ENCODE data around the gene VPS26C.

GRCh38 chr21:37226041-37226920, 40.9 kb downstream of the VPS26C start:
- TF ChIP-seq CEBPB (IDR thresholded peaks at IDR 0.05; ENCODE audit: low read depth, low read length) (no peak), JUND (IDR thresholded peaks at IDR 0.05; ENCODE audit: low read length) (no peak), EP300 (IDR thresholded peaks at IDR 0.05; ENCODE audit: borderline replicate concordance in 1 of 2, low read depth in 2 of 2, low read length in 2 of 2) (no peak), POLR2A (IDR thresholded peaks at IDR 0.05; ENCODE audit: control extremely low read depth in 1 of 2, low read depth in 2 of 2, low read length in 2 of 2) (no peak), GABPA (IDR thresholded peaks at IDR 0.05; ENCODE audit: borderline replicate concordance, insufficient read depth, low read length) (no peak), ATF3 (IDR thresholded peaks at IDR 0.05; ENCODE audit: insufficient read depth, low read depth, low read length) (no peak), RAD21 (IDR thresholded peaks at IDR 0.05 in 1 of 2, conservative IDR thresholded peaks at IDR 0.05 in 1 of 2; ENCODE audit: low read depth in 2 of 2, low read length in 2 of 2) (no peak), YY1 (IDR thresholded peaks at IDR 0.05; ENCODE audit: low read depth, low read length) (no peak), EZH2 (IDR thresholded peaks at IDR 0.05; ENCODE audit: low read depth, low read length, severe bottlenecking) (no peak), CREB1 (IDR thresholded peaks at IDR 0.05) (no peak), USF2 (IDR thresholded peaks at IDR 0.05; ENCODE audit: low read length) (no peak), TAF1 (IDR thresholded peaks at IDR 0.05; ENCODE audit: low read depth, low read length) (no peak)
- TF ChIP-seq, protein P1, sequence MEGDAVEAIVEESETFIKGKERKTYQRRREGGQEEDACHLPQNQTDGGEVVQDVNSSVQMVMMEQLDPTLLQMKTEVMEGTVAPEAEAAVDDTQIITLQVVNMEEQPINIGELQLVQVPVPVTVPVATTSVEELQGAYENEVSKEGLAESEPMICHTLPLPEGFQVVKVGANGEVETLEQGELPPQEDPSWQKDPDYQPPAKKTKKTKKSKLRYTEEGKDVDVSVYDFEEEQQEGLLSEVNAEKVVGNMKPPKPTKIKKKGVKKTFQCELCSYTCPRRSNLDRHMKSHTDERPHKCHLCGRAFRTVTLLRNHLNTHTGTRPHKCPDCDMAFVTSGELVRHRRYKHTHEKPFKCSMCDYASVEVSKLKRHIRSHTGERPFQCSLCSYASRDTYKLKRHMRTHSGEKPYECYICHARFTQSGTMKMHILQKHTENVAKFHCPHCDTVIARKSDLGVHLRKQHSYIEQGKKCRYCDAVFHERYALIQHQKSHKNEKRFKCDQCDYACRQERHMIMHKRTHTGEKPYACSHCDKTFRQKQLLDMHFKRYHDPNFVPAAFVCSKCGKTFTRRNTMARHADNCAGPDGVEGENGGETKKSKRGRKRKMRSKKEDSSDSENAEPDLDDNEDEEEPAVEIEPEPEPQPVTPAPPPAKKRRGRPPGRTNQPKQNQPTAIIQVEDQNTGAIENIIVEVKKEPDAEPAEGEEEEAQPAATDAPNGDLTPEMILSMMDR (IDR thresholded peaks at IDR 0.05; ENCODE audit: control extremely low read depth in 1 of 3, insufficient read depth in 1 of 3, low read depth in 1 of 3, low read length in 3 of 3): no peak
